T47D (cell line): ENCODE results near the gene PRKCZ.

ENCODE experiments used
- DNase-seq, 2 experiments: peaks; one replicate each; pipeline versions ENCODE4 v3.0.0 to v3.0.0-alpha.2; 2011 to 2012; ENCODE audit warnings: low read depth in 1 of 2, low spot score in 1 of 2
- JUND ChIP-seq: IDR thresholded peaks from 2 replicates; pipeline ENCODE4 v1.6.1; 2012; ENCODE audit warnings: low read depth
- in situ Hi-C: cut with HindIII; loops from 2 replicates; pipeline ENCODE4 v1.10.0; 2016; ENCODE audit warnings: low sequenced_read_pairs, low pct_unique_long_range_greater_than_20kb

Gene PRKCZ

GRCh38 chr1:2124446-2125198, 74.4 kb downstream of the PRKCZ start:
- no peak for TF ChIP-seq JUND
- DNase-seq = no peak
- in situ Hi-C loops = no loop called here

- in situ Hi-C loops = no loop called here
- no peak for DNase-seq
- TF ChIP-seq JUND = no peak
These were observed 75.4 kb downstream of the PRKCZ start for GRCh38 chr1:2125350-2126211.

- DNase-seq = no peak
- no peak for TF ChIP-seq JUND
- in situ Hi-C loops = no loop called here
These were observed 76.3 kb downstream of the PRKCZ start for GRCh38 chr1:2126331-2127186.

- in situ Hi-C loops = no loop called here
- no peak for DNase-seq
- no peak for TF ChIP-seq JUND
These were observed 77.3 kb downstream of the PRKCZ start for GRCh38 chr1:2127187-2128145.

GRCh38 chr1:2128189-2128901, 78.1 kb downstream of the PRKCZ start:
- TF ChIP-seq JUND = no peak
- no peak for DNase-seq
- in situ Hi-C loops = no loop called here

- in situ Hi-C loops = no loop called here
These were observed 79.2 kb downstream of the PRKCZ start for GRCh38 chr1:2129256-2129943.

GRCh38 chr1:2130156-2130555, 79.9 kb downstream of the PRKCZ start:
- DNase-seq = no peak
- in situ Hi-C loops = no loop called here
- no peak for TF ChIP-seq JUND

More at GRCh38 chr1:2129256-2129943, 79.2 kb downstream of the PRKCZ start:
- no peak for DNase-seq
- TF ChIP-seq JUND = no peak

- in situ Hi-C loops = no loop called here
- no peak for TF ChIP-seq JUND
- no peak for DNase-seq
These were observed 80.7 kb downstream of the PRKCZ start for GRCh38 chr1:2130871-2131289.

GRCh38 chr1:2132222-2133038, 82.2 kb downstream of the PRKCZ start:
- TF ChIP-seq JUND = no peak
- no peak for DNase-seq
- in situ Hi-C loops = no loop called here
